Measurements from ENCODE around the gene KRTAP10-4.

The KRTAP10-4 gene

DNA sequence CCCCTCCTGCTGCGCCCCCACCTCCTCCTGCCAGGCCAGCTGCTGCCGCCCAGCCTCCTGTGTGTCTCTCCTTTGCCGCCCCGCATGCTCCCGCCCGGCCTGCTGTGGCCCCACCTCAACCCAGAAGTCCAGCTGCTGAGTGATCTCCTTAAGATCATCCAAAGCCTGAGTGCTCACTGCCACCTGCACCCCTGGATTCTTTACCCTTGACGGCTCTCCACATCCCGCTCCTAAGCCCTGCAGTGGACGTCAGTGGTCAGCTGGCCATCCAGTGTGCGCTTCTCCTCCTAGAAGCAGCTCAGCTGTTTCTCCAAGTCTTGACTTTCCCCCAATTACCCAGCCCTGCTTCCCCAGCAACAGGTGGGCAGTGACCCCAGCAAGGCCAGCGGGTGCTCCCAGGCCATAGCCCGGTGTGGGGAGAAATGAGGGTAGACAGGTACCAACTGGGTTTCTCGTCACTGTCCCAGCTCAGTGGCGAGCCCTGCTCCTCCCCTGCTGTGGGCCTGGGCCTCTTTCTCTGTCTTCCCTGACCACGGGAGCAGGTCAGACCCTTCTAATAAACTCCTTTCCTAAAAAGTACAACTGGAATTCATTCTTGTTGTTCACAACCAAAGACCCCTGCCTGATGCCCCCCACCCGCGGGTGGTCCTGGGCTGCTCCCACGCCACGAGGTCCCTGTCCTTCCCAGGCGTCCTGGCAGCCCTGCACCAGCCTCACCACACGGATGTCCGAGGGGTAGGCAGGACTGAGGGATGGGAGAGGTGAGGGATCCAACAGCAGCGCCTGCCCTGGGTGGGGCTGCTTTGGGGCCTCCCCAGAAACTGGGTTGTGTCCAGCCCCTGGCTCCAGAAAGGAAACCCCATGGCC lies 28.3 kb downstream of the KRTAP10-4 start:
- no peak for TF ChIP-seq CTCF (IDR thresholded peaks at IDR 0.05)
- Histone ChIP-seq H3K4me3 (no peak overlapping the region), H3K27me3 (peaks cover 0 to 30% of the 10 kb centered on the region in 2 donors), H3K27ac (no peak overlapping the region), H3K4me1 (no peaks in the 10 kb centered on the region), H3K9me3 (peaks cover 0 to 5% (median 0%) of the 10 kb centered on the region in 3 donors), H3K36me3 (no peaks in the 10 kb centered on the region)
- intact Hi-C loops (cut with DNase I; ENCODE audit: low total_unique reads), result no loop called here
- DNase-seq, result no peak

DNA sequence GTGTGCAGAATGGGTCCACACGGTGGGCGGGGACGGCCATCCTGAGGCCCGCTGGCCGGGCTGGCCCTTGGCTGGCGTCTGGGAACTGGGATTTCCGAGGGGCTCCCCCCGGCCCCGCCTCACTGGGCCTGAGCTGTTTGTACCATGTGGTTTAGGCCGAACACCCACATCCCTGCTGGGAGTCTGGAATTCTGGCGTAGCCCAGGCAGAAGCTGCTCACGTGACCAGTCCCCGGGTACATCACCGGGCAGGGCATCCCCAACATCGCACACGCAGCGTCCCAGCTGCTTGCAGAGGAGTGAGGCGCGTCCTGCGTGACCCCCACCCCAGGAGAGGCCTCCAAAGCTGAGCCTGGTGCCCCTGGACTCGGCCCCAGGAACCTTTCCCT lies 28.9 kb downstream of the KRTAP10-4 start:
- H3K4me1 ChIP-seq, result no peaks in the 10 kb centered on the region
- no peak for TF ChIP-seq CTCF (IDR thresholded peaks at IDR 0.05)
- H3K9me3 ChIP-seq, result peaks cover 0 to 5% (median 0%) of the 10 kb centered on the region in 3 donors
- peaks cover 0 to 30% of the 10 kb centered on the region in 2 donors for H3K27me3 ChIP-seq
- no peak overlapping the region for H3K27ac ChIP-seq
- no peaks in the 10 kb centered on the region for H3K36me3 ChIP-seq
- intact Hi-C loops (cut with DNase I; ENCODE audit: low total_unique reads), result no loop called here
- no peak for DNase-seq
- H3K4me3 ChIP-seq, result no peak overlapping the region

DNA sequence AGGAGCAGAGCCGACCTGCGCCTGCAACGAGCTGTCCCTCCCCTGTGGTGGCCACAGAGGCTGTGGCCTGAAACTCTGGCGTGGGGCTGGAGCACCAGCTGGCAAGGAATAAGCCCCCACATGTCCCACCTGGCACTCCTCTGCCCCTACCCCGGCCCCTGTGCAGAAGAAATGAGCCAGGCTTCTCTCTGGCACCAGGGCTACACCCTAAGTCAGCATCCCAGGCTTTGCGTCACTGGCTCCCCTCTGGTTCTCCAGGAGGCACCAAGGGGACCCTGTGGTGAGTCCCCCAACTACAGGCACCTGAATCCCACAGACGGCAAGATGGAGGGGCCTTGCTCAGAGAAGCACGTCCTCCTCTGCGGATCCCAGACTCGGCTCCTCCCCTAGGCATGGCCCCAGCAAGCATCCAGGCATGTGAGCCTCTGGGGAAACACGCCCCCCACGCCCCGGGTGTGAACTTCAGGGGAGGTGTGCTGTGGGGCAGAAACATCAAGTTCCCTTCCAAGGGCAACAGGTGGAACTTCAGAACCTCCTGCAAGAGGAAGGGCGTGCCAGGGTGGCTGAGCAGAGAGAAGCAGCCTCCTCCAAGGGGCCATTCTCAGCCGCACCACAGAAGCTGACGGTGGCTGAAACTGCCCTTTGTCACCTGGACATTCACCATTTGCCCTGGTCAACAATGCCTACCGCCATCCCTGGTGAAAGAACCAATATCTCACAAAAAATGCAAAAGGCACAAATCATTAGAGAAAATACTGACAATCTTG lies 29.8 kb downstream of the KRTAP10-4 start:
- no peaks in the 10 kb centered on the region for H3K36me3 ChIP-seq
- peaks cover 0 to 5% (median 0%) of the 10 kb centered on the region in 3 donors for H3K9me3 ChIP-seq
- H3K27ac ChIP-seq, result no peak overlapping the region
- intact Hi-C loops (cut with DNase I; ENCODE audit: low total_unique reads), result no loop called here
- no peak for DNase-seq
- no peak overlapping the region for H3K4me3 ChIP-seq
- TF ChIP-seq CTCF (IDR thresholded peaks at IDR 0.05), result no peak
- H3K27me3 ChIP-seq, result peaks cover 0 to 30% of the 10 kb centered on the region in 2 donors
- H3K4me1 ChIP-seq, result no peaks in the 10 kb centered on the region

GRCh38 chr21:44603911-44604310 lies 30.4 kb downstream of the KRTAP10-4 start:
- no peak for DNase-seq
- intact Hi-C loops (cut with DNase I; ENCODE audit: low total_unique reads), result no loop called here
- no peak for TF ChIP-seq CTCF (IDR thresholded peaks at IDR 0.05)

GRCh38 chr21:44606495-44606894 lies 33.0 kb downstream of the KRTAP10-4 start:
- Histone ChIP-seq H3K36me3 (no peaks in the 10 kb centered on the region), H3K9me3 (peaks cover 0 to 18% (median 17%) of the 10 kb centered on the region in 3 donors), H3K4me3 (no peak overlapping the region), H3K27me3 (peaks cover 0 to 26% of the 10 kb centered on the region in 2 donors), H3K4me1 (no peaks in the 10 kb centered on the region), H3K27ac (no peak overlapping the region)
- no peak for TF ChIP-seq CTCF (IDR thresholded peaks at IDR 0.05)
- intact Hi-C loops (cut with DNase I; ENCODE audit: low total_unique reads), result no loop called here
- no peak for DNase-seq

More at GRCh38 chr21:44603911-44604310, 30.4 kb downstream of the KRTAP10-4 start:
- Histone ChIP-seq H3K9me3 (peaks cover 0 to under 1% (median under 1%) of the 10 kb centered on the region in 3 donors), H3K4me1 (no peaks in the 10 kb centered on the region), H3K27me3 (peaks cover 0 to 30% of the 10 kb centered on the region in 2 donors), H3K27ac (no peak overlapping the region), H3K36me3 (no peaks in the 10 kb centered on the region), H3K4me3 (no peak overlapping the region)

All from tibial artery (tissue), 4 donors.